ENCODE measurements around the gene ARRDC1. TPM values are rescaled to one million over a fixed set of nuclear protein-coding genes. Genes with fewer than 3 reads are reported as not detected.

Gene ARRDC1, protein sequence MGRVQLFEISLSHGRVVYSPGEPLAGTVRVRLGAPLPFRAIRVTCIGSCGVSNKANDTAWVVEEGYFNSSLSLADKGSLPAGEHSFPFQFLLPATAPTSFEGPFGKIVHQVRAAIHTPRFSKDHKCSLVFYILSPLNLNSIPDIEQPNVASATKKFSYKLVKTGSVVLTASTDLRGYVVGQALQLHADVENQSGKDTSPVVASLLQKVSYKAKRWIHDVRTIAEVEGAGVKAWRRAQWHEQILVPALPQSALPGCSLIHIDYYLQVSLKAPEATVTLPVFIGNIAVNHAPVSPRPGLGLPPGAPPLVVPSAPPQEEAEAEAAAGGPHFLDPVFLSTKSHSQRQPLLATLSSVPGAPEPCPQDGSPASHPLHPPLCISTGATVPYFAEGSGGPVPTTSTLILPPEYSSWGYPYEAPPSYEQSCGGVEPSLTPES
- total RNA-seq: 88.5 and 104 TPM in 2 replicates

GRCh38 chr9:137605121-137606004 lies at the start of gene ARRDC1:
ARRDC1 (plus strand) TSS chr9:137605686; CDS start chr9:137605718, 32 bp downstream.

GRCh38 chr9:137578518-137579258 lies 26.8 kb upstream of the ARRDC1 start, which contains the start of gene DPH7:
DPH7 (minus strand) TSS chr9:137578925; CDS start chr9:137578777, 148 bp downstream.

DNA sequence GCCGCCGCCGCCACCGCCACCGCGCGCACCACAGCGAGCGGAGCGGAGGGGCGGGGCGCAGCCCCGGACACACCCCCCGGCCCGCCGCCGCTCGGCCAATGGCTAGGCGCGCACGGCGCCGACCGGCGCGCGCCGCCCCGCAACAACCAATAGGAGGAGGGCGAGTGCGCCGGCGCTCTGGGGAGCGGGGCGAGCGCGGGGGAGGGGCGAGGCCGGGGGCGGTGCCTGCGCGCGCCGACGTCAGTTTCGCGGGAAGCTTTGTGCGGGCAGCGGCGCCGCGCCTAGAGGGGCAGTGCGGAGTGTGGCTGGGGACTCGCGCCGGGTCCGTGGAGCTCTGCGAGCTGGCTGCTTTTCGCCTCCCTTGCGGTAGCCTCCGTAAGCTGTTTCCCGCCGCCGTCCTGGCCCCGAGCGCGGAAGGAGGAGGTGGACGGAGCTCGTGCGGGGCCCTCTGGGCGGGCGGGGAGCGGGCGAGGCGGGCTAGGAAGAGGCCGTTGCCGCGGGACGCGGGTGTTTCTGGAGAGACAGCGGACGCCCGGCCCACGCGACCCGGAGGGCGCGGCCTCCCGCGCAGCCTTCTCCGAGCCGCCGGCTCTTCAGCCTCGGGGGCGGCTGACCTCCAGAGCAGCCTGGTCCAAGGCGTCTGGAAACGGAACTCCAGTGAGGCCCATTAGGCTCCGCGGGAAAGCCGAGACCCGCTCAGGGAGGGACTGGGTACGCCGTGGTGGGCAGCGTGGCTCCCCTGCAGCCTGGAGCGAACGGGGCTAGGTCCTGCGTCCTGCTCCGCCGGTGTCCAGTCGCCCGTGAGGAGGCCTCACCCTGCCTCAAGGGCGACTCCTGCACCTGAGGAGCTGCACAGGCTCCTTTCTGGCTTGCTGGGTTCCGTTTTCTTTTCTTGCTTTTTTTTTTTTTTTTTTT lies 14.8 kb upstream of the ARRDC1 start, which contains the start of gene ZMYND19:
ZMYND19 (minus strand) TSS at position 44 of the 915 bp plus-strand sequence. CDS start 249 bp downstream, outside the sequence.

DNA sequence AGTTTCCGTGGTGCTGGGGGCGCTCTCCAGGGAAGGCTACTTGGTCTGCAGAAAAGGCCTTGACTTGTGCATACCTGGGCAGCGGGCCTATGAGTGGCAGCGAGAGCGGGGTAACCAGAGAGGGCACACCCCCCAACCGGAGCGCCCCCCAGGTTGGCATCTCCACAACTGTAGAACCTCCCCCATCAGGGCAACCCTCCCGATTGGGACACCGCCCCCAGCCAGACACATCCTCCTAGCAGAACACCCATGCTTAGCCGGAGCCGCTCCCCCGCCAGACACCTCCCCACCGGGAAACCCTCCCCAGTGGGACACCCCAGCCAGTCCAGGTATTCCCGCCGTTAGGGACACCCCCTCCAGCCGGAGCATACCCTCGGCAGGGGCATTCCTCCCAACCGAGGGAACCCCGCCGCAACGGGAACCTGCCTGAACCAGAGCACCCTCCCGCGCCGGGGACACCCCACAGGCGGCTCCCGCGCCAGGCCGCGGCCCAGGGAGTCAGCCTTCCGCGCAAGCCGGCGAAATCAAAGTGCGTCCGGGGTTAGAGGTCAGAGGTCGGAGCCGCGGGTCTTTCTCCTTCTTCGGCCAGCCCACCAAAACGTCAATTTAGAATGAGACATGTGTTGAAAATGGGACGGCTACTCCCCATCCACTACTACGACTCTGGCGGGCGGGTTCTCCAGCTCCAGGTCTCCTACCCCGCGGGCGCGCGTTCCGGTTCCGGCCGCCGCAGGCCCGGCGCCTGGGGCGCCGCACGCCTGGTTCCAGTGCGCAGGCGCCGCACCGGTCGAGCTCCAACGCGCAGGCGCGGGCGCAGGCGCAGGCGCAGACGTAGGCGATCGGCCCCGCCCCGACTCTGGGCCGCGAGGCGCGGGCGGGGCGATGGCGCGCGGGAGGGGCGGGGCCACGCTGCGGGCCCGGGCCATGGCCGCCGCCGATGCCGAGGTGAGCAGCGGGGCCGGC lies 12.9 kb downstream of the ARRDC1 start, which contains the start of gene EHMT1:
EHMT1 (plus strand) TSS at position 901 of the 963 bp plus-strand sequence; CDS start at position 925, 24 bp downstream.

Other genes with a start within 250 kb of the ARRDC1 start
- gene EXD3, start 182.5 kb upstream of the ARRDC1 start, total RNA-seq: 9.1 and 14.1 TPM in 2 replicates
- 0.65 and 0.92 TPM in 2 replicates for gene NOXA1, start 182.3 kb upstream of the ARRDC1 start, total RNA-seq
- gene ENTPD8, start 164.3 kb upstream of the ARRDC1 start, total RNA-seq: not detected in 2 replicates
- gene NSMF, start 146.4 kb upstream of the ARRDC1 start, total RNA-seq: 43.3 and 48.4 TPM in 2 replicates
- 0.09 and 0.28 TPM in 2 replicates for gene PNPLA7, start 55.3 kb upstream of the ARRDC1 start, total RNA-seq
- 87.5 and 102 TPM in 2 replicates for gene MRPL41, start 53.8 kb upstream of the ARRDC1 start, total RNA-seq
- gene DPH7, start 26.8 kb upstream of the ARRDC1 start, total RNA-seq: 19.0 and 26.9 TPM in 2 replicates
- gene ZMYND19, start 15.2 kb upstream of the ARRDC1 start, total RNA-seq: 29.3 and 39.0 TPM in 2 replicates
- gene EHMT1, start 13.3 kb downstream of the ARRDC1 start, total RNA-seq: 55.5 and 61.3 TPM in 2 replicates

Measured in airway epithelial cell (primary cell).